PC-3 (cell line): ENCODE data around the gene PSMC3IP. TPM values are rescaled to one million over a fixed set of nuclear protein-coding genes. Genes with fewer than 3 reads are reported as not detected.

ENCODE experiments used
- ATAC-seq: fragments of 200-7000 bp; cut with Tn5 transposase; 2 replicates; pipeline ENCODE4 v1.9.1; 2020; ENCODE audit warnings: mild to moderate bottlenecking, moderate library complexity
- BruUV-seq: library from RNA; stranded (reverse); fragments of 400-500 nt; replicated peaks from 2 replicates; lab custom pipeline; 2021; lab: Mats Ljungman, UMichigan
- CTCF ChIA-PET: fragments of 300-600 bp; sonication (Branson Sonifier 250); formaldehyde crosslinking; loops from one replicate; lab custom pipeline; 2022; ENCODE audit warnings: antibody characterized with exemption; lab: Charles Lee
- POLR2A ChIA-PET: fragments of 300-600 bp; sonication (Branson Sonifier 250); formaldehyde crosslinking; loops from one replicate; lab custom pipeline; 2022; ENCODE audit warnings: antibody characterized with exemption; ENCODE audit not compliant: unreplicated experiment; lab: Charles Lee
- DNase-seq: peaks from one replicate; pipeline ENCODE4 v3.0.0-alpha.2; 2015
- H2AFZ ChIP-seq: fragments of 300-600 bp; sonication (generic); 2 replicates; pipeline ENCODE4 v1.6.0; 2016; ENCODE audit warnings: antibody characterized with exemption, low read length
- H3F3A ChIP-seq: fragments of 300-600 bp; sonication (generic); one replicate; pipeline ENCODE4 v1.6.0; 2017; ENCODE audit warnings: antibody characterized with exemption, low read length, control low read depth, mild to moderate bottlenecking; ENCODE audit not compliant: unreplicated experiment
- H3K27ac ChIP-seq: fragments of 300-600 bp; sonication (generic); 2 replicates; pipeline ENCODE4 v1.5.1; 2016; ENCODE audit warnings: mild to moderate bottlenecking, low read length
- H3K27me3 ChIP-seq: fragments of 300-600 bp; sonication (generic); 2 replicates; pipeline ENCODE4 v1.6.1; 2016; ENCODE audit warnings: low read length, mixed read lengths
- H3K36me3 ChIP-seq: fragments of 300-600 bp; sonication (generic); 2 replicates; pipeline ENCODE4 v1.6.1; 2016; ENCODE audit warnings: low read depth, mixed run types, low read length, mixed read lengths
- H3K4me1 ChIP-seq: fragments of 300-600 bp; sonication (generic); 2 replicates; pipeline ENCODE4 v1.5.1; 2016; ENCODE audit warnings: low read length; ENCODE audit not compliant: insufficient read depth
- H3K4me2 ChIP-seq: fragments of 300-600 bp; sonication (generic); 2 replicates; pipeline ENCODE4 v1.6.0; 2016; ENCODE audit warnings: low read length
- H3K4me3 ChIP-seq: fragments of 300-600 bp; sonication (generic); 2 replicates; pipeline ENCODE4 v1.5.1; 2016; ENCODE audit warnings: mild to moderate bottlenecking, low read length, mixed read lengths
- H3K79me2 ChIP-seq: fragments of 300-600 bp; sonication (generic); 2 replicates; pipeline ENCODE4 v1.6.1; 2017; ENCODE audit warnings: low read length, mixed read lengths
- H3K9ac ChIP-seq: fragments of 300-600 bp; sonication (generic); 2 replicates; pipeline ENCODE4 v1.6.0; 2016; ENCODE audit warnings: mild to moderate bottlenecking, low read length
- H3K9me2 ChIP-seq: fragments of 300-600 bp; sonication (generic); replicated peaks from 2 replicates; pipeline ENCODE4 v1.6.1; 2016; ENCODE audit warnings: mixed run types, low read length, mixed read lengths
- H3K9me3 ChIP-seq: fragments of 300-600 bp; sonication (generic); 2 replicates; pipeline ENCODE4 v1.6.1; 2016; ENCODE audit warnings: low read length, mixed read lengths
- H4K20me1 ChIP-seq: fragments of 300-600 bp; sonication (generic); 2 replicates; pipeline ENCODE4 v1.6.1; 2016; ENCODE audit warnings: low read length, mixed read lengths
- EZH2 ChIP-seq: fragments of 300-600 bp; sonication (generic); IDR thresholded peaks from one replicate; pipeline ENCODE4 v1.6.1; 2017; ENCODE audit warnings: antibody characterized with exemption, mild to moderate bottlenecking, low read length; ENCODE audit not compliant: unreplicated experiment
- EZH2phosphoT487 ChIP-seq: fragments of 300-600 bp; sonication (generic); IDR thresholded peaks from 2 replicates; pipeline ENCODE4 v1.6.1; 2018; ENCODE audit warnings: mild to moderate bottlenecking, antibody characterized with exemption, low read length, borderline replicate concordance
- intact Hi-C: fragments of 100-400 bp; cut with micrococcal nuclease; formaldehyde crosslinking; loops from 2 replicates; pipeline ENCODE4 v1.9.0; 2023
- total RNA-seq: library from RNA; depleted of rRNA; stranded (reverse); fragments of >200 nt; gene quantifications from 2 replicates; pipeline ENCODE4 v1.2.3, GENCODE V29; 2014
- TF ChIP-seq, protein P1 (sequence below): fragments of 300-600 bp; sonication (generic); conservative IDR thresholded peaks from 2 replicates; pipeline ENCODE4 v1.5.1; 2017; ENCODE audit warnings: antibody characterized with exemption, low read depth, mild to moderate bottlenecking, low read length

Gene PSMC3IP
- total RNA-seq, 1 experiment from 2014 or later = 20.3 TPM

DNA sequence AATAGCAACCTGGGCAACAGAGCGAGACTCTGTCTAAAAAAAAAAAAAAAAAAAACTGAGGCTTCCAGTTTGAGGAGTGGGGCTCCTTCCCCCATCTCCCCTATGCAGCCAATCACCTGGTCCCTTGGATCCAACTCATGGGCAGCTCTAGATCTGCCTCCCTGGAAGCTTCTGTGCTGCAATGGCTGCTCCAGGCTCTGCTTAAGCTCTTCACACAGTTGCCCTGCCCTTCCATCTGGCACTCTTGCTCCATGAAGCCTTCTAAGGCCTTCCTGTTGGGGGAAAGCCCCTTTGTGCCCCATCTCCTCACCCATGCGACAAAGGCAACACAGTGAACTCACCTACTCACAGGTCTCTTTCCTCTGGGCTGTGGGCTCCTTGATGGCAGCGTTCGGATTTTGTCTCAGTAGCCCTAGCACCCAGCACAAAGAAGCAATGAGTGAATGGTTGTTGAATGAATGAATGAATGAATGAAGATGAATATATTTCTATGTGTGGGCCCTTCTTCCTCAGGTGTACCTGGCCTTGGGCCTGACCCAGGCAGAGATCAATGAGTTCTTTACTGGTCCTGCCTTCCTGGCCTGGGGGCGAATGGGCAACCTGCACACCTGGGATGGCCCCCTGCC lies 39.6 kb downstream of the PSMC3IP start:
- DNase-seq (no peak), ATAC-seq (no peak)
- Histone ChIP-seq H3K9ac (no peak overlapping the region), H3K4me3 (no peak overlapping the region), H3F3A (no peaks in the 10 kb centered on the region), H3K9me2 (no peaks in the 10 kb centered on the region), H3K27me3 (no peaks in the 10 kb centered on the region), H3K27ac (no peak overlapping the region), H4K20me1 (no peaks in the 10 kb centered on the region), H3K4me1 (peaks cover 23% of the 10 kb centered on the region), H2AFZ (no peak overlapping the region), H3K4me2 (no peak overlapping the region), H3K9me3 (no peaks in the 10 kb centered on the region), H3K36me3 (no peaks in the 10 kb centered on the region), H3K79me2 (no peaks in the 10 kb centered on the region)
- POLR2A ChIA-PET = no interaction called here
- no TSS peak for BruUV-seq
- TF ChIP-seq EZH2 = no peak
- TF ChIP-seq EZH2phosphoT487 = no peak
- TF ChIP-seq, protein P1, sequence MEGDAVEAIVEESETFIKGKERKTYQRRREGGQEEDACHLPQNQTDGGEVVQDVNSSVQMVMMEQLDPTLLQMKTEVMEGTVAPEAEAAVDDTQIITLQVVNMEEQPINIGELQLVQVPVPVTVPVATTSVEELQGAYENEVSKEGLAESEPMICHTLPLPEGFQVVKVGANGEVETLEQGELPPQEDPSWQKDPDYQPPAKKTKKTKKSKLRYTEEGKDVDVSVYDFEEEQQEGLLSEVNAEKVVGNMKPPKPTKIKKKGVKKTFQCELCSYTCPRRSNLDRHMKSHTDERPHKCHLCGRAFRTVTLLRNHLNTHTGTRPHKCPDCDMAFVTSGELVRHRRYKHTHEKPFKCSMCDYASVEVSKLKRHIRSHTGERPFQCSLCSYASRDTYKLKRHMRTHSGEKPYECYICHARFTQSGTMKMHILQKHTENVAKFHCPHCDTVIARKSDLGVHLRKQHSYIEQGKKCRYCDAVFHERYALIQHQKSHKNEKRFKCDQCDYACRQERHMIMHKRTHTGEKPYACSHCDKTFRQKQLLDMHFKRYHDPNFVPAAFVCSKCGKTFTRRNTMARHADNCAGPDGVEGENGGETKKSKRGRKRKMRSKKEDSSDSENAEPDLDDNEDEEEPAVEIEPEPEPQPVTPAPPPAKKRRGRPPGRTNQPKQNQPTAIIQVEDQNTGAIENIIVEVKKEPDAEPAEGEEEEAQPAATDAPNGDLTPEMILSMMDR = no peak
- CTCF ChIA-PET = no interaction called here
- intact Hi-C loops = no loop called here

DNA sequence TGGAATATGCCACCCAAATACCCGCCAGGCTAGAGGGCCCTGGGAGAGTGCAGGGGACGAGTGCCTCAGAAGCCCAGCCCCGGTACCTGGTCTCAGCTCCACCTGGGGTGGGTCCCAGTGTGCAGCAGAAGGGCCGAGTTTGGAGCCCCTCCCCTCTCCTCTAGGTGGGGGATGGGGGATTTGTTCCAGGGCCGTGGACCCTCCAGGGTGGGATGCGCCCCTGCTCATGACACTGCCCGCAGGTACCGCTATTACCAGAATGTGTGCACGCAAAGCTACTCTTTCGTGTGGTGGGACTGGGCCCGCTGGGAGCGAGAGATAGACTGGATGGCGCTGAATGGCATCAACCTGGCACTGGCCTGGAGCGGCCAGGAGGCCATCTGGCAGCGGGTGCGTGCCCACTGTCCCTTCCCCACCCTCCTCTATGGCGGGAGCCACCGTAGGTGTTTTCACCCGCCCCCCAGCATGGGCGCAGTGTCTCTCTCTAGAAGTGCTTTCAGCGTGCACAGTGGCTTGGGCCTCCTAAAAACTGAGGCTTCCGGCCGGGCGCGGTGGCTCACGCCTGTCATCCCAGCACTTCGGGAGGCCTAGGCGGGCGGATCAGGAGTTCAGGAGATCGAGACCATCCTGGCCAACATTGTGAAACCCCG lies 40.2 kb downstream of the PSMC3IP start:
- no peak overlapping the region for H2AFZ ChIP-seq
- peak overlapping the region; percentile 85 for H3K4me2 ChIP-seq
- H3K9ac ChIP-seq = peak overlapping the region; percentile 52; the same call in 1 of the 2 replicates
- TF ChIP-seq EZH2phosphoT487 (no peak), EZH2 (no peak)
- no peak overlapping the region for H3K27ac ChIP-seq
- DNase-seq (no peak), ATAC-seq (no peak)
- POLR2A ChIA-PET = no interaction called here
- H3F3A ChIP-seq = no peaks in the 10 kb centered on the region
- CTCF ChIA-PET = interaction anchor here (1.0 kb wide), 1 partner anchor 71 kb away, joined by 3 read pairs; no protein-coding TSS in a partner anchor
- no peaks in the 10 kb centered on the region for H3K9me2 ChIP-seq
- peaks cover 23% of the 10 kb centered on the region for H3K4me1 ChIP-seq
- intact Hi-C loops = no loop called here
- H3K4me3 ChIP-seq = peak overlapping the region; percentile 68
- no peaks in the 10 kb centered on the region for H4K20me1 ChIP-seq
- no peaks in the 10 kb centered on the region for H3K79me2 ChIP-seq
- H3K27me3 ChIP-seq = no peaks in the 10 kb centered on the region
- BruUV-seq = no TSS peak
- no peaks in the 10 kb centered on the region for H3K36me3 ChIP-seq
- no peaks in the 10 kb centered on the region for H3K9me3 ChIP-seq

DNA sequence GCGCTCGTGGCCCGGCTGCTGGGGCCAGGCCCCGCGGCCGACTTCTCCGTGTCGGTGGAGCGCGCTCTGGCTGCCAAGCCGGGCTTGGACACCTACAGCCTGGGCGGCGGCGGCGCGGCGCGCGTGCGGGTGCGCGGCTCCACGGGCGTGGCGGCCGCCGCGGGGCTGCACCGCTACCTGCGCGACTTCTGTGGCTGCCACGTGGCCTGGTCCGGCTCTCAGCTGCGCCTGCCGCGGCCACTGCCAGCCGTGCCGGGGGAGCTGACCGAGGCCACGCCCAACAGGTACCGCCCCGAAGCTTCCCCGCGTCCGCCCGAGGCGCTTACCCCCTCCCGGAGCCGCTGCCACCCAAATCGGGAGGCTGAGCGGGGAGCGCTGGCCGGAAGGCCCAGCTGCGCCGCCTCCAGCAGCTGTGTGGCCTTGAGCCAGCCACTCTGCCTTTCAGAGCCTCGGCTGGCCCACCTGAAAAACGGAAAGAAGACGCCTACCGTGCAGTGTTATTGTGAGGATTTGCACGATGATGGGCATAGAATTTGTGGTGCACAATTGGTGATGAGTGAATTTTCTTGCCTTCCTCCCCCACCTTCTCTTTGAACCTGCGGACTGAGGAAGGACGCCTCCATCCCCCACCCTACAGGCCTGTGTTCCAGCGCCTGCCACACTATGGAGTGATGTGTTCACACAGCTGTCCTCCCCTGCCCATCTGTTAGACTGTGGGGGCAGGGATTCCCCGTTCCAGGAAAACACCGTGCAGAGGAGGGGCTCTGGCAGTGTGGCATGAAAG lies 41.0 kb downstream of the PSMC3IP start:
- CTCF ChIA-PET = interaction anchor here (1.0 kb wide), 1 partner anchor 72 kb away, joined by 3 read pairs; no protein-coding TSS in a partner anchor
- Histone ChIP-seq H3K4me3 (peak overlapping the region; percentile 68), H3K9ac (peak overlapping the region; percentile 52), H3K36me3 (no peaks in the 10 kb centered on the region), H2AFZ (peak overlapping the region; percentile 72), H3K9me2 (no peaks in the 10 kb centered on the region), H3K9me3 (no peaks in the 10 kb centered on the region), H3K4me2 (peak overlapping the region; percentile 85), H3K4me1 (peaks cover 19% of the 10 kb centered on the region), H3K27ac (no peak overlapping the region), H3F3A (no peaks in the 10 kb centered on the region), H3K79me2 (no peaks in the 10 kb centered on the region), H3K27me3 (no peaks in the 10 kb centered on the region), H4K20me1 (no peaks in the 10 kb centered on the region)
- TF ChIP-seq EZH2 (no peak), EZH2phosphoT487 (no peak)
- TF ChIP-seq, protein P1 = no peak
- peak; percentile 66 for DNase-seq
- BruUV-seq = TSS peak; percentile 50
- POLR2A ChIA-PET = interaction anchor here (0.6 kb wide), 2 partner anchors 17 to 18 kb away, joined by 4 read pairs; no protein-coding TSS in a partner anchor
- ATAC-seq = peak; percentile 80
- intact Hi-C loops = no loop called here
